MV-4-11 (cell line): ENCODE measurements around the gene CHMP4A.
A peak's percentile ranks its signal among the peaks of the same experiment; 100 is the strongest.

ENCODE experiments used
- DNase-seq: peaks from one replicate; lab custom pipeline; 2025; lab: John Stamatoyannopoulos, UW

The CHMP4A gene, protein sequence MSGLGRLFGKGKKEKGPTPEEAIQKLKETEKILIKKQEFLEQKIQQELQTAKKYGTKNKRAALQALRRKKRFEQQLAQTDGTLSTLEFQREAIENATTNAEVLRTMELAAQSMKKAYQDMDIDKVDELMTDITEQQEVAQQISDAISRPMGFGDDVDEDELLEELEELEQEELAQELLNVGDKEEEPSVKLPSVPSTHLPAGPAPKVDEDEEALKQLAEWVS

DNA sequence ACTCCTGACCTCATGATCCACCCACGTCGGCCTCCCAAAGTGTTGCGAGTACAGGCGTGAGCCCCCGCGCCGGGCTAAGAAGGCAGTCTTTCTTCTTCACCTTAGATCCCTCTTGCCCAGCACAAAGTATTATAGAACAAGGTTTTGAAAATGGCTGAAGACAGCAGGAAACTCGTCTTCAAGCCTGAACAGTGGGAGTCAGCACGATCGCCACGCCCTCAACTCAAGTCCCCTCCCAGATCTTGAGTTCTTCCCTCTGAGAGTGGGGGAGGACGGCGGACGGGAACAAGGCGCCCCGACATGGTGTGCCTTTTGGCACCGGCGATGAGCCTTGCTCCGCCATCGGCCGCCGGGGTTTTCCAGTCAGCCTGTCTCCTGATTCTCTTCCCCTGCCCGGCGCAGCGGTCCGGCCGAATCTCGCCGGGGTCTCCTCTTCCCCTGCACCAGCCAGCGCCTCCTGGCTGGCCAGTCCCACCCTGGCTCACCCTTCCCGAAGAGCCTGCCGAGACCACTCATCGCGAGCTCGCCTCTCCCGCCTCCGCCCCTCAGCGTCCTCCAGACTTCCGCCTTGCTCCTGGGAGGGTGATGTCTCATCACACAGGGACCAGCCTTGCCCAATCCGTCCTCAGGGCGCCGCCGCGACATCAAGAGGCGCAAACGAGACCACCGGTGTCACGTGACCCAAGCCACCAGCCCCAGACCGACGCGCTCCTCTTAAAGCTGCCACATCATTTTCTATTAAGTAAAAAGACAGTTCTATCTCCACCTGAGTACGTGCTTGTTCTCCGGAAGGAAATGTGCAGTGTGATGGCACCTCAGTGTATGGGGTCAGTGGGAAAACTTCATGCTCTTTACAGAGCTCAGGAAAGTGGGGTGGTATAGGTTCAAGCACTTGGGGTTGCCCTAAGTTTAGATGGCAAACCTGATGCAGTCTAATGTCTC lies at the start of gene CHMP4A:
CHMP4A (minus strand) TSS at position 565 of the 942 bp plus-strand sequence; CDS start at position 516, 49 bp downstream.
- peak; percentile 98 for DNase-seq

DNA sequence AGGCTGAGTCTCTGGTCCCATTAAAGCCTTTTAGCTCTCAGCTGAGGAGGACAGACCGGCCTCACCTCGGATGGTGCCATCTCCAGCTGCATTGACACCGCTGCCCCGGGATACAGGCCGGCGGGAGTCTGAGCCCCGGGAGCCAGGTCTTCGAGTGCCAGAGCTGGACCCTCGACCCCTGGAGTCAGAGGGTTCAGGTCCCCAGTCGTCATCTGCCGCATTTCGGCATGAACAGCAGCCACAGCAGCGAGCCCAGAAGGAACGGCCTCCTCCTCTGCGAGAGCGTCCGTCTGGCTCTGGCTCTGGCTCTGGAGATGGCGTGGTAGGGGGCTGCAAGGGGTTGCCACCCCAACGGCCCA lies 48.7 kb upstream of the CHMP4A start:
- no peak for DNase-seq

DNA sequence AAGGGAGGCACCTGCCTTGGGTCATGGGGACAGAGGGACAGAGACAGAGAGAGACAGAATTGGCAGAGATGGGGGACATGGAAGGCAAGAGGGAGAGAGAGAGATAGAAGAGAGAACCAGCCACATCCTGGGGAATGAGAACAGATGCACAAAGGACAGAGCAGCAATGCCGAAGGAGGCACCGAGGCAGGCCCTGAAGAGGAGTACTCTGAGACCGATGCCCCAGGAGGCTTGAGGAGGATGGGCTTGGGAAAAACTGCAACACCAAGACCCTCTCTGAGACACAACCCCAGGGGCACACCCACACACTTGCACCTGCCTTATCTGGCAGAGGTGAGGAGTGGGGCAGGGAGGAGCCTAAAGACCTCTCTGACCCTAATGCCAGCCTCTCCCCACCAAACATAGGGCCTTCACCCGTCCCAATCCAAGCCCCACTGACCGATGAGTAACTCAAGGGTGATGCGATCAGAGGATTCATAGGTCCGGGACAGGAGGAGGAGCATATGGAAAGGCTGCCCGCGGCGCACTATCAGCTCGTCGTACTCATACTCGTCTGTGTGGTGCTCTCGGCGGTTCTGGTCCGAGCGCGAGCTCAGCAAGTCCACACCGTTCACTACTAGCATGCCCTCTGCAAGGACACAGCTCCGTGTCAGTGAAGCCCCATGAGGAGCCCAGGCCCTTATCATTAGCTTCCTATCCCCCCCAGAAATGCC lies 48.1 kb upstream of the CHMP4A start:
- no peak for DNase-seq

DNA sequence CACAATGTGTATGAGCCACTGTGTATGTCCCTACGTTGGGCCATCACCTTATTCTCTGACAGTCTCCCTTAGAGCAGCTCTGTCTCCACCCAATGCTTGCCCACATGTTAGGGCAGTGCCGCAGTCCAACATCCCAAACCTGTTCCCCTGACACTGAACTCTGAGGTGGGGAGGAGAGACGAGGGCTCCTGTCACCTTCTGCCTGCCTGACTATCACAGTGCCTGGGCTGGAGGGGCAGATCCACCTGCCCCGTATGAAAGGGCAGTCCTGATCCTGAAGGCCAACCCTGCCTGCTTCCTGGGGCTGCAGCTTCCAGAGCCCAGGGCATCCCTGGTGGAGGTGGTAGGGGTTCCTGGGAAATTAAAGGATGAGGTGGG lies 47.5 kb upstream of the CHMP4A start:
- DNase-seq: no peak

DNA sequence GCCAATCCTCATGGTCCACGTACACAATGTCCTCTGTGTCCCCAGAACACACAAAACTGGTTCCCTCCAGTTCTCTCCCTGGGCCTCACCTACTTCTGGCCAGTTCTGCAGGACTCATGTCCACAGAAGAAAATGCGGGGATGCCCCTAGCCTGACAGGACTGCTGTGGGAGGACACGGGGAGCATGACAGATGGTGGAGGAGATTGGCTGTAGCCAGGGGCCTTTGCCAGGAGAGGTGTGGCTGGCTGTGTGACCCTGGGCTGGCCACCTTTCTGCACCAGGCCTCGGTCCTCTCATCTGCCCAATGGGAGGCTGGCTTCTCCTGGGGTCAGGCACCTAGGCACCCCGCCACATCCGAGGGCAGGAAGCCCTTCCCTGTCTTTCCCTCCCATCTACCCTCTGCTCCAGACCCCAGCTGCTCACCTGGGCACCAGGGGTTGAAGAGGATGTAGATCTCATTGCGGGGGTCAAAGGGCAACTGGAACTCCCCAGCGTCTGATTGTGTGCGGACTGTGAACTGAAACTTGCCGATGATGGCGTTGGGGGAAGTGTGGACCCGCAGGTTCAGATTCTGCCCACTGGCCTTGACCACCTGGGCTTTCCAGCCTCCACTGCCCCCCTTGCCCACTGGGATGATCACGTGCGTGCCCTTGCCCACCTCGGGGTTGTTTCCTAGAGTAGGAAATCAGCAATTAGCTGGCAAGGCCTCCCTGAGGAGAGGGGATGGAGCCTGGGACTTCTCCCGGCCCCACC lies 46.9 kb upstream of the CHMP4A start:
- DNase-seq: no peak

DNA sequence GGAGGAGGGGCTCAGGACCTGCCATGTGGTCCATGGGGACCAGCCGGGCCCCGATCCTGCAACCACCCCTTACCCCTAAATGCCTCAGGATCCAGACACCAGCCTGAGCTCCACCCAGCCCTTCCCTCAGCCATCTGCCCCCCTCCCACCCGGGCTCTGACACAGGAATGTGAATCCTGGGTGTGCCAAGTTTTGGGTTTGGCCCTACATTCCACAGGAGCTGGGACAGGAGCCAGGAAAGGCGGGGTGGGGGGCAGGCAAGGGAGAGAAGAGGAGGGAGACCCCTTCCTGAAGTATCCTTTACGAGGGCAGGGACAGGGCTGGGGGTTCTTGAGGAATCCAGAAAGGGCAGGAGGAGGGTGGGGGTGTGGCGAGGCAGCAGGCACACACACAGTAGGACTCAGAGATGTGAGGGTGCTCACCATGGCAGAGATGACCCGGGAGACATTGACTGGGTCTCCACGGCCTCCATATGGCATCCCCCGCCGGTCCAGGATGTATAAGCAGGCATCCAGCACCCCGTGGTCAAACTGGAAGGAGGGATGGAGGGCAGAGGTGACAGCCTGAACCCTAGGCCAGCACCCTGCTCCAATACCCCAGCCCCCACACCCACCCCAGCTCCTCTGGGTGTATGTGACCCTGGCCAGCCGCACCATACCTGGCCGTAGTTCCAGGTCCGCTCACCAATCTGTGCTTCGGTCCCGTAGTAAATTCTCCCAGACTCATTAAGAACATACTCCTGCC lies 46.2 kb upstream of the CHMP4A start:
- DNase-seq: no peak

DNA sequence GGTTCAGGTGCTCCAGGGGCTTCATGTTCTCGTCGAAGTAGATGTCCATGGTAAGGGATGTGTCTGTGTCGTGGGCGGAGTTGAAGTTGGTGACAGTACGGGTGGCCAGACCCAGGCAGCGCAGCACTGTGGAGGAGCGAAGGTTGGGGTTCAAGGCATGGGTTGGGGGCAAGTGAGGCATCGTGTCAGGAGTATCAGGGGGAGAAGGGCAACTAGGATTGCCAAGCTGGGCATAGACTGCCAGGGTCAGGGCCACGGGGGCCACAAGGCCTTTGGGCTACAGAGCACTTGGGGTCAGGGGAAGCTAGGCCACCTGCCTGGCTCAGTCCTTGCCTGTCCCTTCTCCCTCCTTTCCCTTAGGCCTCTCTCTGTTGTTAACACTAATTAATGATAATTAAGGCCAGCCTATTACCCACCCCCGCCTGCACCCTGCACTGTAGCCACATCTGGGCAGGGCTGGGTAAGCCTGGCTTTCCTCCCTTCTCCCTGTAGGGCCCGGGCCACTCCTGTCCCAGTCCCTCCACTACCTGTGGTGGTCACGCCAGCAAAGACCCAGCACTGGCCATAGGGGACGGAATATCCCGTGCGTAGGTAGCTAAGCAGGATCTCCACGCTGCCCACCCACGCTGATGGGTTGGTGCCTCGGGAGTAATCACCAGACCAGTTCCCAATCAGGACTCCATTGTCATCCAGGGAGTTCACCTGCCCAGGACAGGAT lies 45.4 kb upstream of the CHMP4A start:
- no peak for DNase-seq

DNA sequence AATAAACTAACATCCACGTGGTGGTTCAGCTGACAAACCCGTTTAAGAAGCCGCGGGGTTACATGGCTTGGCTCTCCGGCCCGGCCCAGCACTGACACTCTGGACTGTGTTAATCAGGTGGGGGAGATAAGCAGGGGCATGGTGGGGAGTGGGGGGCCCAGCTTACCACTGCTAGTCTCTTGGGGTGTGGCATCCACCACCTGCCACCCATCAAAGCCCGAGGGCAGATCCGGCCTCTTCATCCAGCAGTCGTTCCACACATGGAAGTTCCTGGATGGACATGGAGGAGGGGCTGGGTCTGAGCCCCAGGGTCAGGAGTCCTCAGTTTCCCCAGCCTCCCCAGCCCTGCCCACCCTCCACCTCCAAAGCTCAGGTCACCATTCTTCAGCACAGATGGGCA lies 44.8 kb upstream of the CHMP4A start:
- no peak for DNase-seq

DNA sequence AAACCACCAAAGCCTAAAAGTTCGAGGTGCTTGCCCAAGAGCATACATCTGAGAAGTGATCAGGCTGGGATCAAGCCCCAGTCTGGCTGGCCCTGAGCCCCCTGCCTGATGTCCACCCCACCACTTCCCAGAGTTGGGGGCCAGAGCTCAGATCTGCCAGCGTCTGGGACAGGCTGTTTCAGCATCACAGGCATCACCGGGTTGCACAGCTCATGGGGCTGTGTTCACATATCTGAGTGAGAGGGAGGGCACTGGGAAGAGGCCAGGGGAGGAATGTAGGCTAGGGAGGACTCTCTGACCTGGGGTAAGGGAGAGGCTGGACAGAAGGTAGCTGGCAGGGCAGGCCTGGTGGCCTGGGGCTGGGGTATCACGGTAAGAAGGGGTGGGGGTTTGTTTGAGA lies 43.7 kb upstream of the CHMP4A start:
- DNase-seq: no peak

DNA sequence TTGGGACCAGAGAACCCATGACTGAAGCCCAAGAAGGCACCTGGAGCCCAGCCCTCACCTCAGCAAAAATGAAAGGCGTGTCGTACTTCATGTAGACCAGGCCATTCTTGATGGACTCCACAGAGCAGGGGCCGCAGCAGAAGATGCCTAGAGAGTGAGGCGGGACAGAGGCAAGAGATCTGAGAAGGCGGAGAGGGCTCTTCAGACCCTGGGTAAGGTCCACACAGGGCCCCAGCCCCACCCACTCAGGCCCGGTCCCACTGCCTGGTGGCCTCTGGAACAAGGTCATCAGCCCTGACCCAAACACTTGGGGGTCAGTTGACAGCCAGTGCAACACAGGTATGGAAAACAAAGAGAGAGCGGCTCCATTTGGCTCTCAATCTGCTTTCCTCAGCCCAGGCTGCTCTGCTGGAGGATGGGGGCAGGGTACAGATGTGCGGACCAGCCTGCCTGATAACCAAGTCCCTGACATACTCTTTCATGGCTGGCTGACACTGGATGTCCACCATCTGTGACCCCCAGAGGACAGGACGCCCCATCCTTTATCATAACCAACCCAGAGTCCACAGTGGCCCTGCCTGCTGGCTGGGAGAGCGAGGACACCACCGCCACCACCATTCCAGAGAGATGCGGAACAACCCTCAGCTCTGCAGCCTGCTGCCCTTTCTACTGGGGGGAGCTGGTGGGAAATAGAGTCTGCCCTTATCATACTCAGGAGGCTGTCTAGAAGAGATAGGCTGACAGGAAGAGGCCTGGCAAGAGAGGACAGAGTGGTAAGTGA lies 42.8 kb upstream of the CHMP4A start:
- no peak for DNase-seq

DNA sequence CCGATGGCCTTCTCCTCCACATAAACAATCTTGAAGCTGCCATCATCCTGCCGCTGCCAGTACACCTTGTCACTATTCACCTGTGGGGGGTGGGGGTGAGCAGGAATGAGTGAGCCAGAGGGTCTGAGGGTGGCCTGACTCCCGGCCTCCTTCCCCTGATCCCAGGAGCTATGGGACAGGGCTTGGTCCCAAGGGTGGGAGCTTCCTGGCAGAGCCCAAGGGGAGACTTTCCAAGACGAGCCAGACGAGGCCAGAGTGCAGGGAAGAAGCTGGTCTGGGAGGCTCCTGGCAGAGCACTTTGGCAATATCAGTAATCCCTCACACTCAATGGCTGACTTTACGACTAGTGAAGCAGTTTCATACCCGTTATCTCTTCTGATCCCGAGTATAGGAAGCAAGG lies 42.1 kb upstream of the CHMP4A start:
- DNase-seq: no peak

DNA sequence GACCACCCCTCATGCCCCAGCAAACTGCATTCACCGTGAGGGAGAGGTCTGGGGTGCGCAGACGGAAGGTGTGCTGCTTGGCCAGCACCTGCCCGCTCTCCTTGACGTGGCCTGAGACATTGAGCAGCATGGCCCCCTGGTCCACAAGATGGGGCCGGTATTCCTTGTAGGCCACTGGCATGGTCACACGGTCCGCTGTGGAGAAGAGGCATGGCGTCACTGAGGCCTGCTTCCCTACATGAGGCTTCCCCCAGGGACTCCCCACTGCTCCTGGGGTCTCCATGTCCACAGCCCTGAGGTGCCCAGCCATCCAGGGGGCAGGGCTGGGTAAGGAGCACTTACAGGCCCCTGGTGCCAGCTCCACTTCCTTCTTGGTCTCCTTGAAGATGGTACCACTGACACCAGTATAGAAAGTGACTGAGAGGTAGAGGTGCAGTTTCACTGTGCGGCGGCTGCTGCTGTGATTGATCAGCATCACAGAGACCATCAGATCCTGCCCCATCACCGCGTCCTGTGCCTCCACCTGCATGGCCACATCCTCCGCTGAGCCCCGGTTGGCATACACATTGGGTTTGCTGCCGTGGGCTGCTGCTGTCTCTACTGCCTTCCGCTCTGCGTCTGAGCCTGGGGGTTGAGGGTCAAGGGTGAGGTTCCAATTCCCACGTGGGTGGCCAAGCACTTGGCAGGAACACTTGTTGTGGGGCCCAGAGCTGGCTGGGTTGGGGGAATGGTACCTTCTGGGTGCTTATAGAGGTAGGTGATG lies 41.5 kb upstream of the CHMP4A start:
- DNase-seq: no peak

DNA sequence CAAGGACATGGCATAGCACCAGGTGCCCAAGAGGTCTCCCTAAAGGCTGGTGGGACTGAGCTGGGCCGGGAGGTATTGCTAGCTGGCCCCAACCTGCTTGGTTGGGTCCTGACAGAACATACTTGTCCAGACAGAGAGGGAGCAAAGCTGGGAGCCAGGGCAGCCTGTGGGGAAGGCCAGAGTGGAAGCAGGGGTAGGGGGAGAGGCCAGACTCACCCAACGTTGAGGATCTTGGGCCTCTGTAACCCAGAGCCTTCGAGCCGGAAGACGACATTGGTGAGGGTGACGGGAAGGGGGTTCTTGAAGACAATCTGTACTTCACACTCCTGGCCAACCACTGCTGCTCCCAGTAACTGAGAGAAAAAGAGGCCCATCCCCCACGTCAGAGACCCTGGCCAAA lies 40.6 kb upstream of the CHMP4A start:
- no peak for DNase-seq

DNA sequence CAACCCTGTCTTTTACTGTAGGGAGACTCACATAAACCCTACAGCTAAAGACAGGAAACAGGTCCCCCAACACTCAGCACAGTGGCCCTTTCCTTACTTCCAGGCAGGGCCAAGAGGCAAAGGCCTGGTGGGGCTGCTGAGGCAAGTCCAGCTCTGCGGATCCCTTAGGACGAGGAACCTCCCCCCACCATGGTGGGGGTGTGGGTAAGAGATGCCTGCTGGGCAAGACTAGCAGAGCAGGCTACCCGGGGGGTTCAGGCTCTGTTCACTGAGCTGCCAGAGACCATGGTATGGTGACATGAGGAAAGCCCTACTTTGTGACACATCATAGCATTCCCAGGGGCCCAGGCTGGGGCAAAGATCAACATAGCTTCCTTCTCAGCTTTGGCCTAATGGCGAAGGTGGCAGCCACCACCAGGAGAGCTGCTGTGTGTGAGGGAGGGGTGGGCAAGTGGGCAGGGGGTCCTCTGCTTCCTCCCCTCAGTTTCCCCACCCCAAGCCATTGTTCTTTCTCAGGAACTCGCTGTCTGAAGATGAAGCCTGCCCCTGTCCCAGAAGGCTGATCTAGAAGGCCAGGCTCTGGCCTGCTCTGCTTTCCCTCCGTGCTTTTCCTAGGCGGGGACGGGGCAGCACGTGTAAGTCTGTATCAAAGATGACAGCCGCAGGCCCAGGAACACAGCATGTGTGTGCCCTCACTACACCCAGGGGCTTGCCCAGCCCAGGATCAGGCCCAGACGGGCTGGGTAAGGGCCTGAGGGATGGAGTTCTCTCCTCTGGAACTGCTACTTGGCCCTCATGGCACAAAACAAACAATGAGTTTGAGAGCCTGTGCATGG lies 39.2 kb upstream of the CHMP4A start:
- no peak for DNase-seq

DNA sequence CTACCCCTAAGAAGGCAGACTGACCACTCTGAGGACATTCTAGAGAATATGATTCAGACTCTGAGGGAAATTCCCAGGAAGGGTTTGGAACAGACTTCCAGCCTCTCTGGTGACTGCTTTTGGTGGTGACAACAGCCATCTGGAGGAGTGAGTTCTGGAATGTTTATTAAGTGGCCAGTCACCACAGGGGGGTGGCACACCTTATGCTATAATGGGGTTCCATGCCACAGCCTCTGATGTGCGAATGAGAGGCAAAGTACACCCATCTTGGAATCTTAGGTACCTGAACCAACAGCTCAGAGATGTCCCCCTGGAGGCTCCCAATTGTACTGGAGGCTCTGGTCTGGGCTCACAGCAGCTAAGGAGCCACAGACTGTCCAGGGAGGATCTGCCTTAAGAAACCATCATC lies 38.6 kb upstream of the CHMP4A start:
- DNase-seq: no peak

DNA sequence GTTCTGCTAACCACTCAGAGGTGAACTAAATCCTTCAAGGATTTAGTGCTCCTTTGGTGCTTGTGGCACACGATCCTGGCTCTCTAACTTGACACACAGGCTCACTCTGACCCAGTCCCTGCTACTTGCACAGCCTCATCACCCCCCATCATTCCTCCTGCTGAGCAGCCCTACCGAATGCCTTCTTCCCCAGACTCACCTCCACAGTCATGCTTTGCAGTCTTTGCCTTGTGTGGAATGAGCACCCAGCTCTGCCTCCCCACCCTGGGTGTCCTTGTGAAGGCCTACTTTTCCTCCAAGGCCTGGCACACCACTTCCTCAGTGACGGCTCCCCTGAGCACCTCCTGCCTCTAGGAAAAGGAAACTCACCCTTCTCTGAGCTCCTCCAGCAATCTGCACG lies 37.1 kb upstream of the CHMP4A start:
- DNase-seq: no peak

DNA sequence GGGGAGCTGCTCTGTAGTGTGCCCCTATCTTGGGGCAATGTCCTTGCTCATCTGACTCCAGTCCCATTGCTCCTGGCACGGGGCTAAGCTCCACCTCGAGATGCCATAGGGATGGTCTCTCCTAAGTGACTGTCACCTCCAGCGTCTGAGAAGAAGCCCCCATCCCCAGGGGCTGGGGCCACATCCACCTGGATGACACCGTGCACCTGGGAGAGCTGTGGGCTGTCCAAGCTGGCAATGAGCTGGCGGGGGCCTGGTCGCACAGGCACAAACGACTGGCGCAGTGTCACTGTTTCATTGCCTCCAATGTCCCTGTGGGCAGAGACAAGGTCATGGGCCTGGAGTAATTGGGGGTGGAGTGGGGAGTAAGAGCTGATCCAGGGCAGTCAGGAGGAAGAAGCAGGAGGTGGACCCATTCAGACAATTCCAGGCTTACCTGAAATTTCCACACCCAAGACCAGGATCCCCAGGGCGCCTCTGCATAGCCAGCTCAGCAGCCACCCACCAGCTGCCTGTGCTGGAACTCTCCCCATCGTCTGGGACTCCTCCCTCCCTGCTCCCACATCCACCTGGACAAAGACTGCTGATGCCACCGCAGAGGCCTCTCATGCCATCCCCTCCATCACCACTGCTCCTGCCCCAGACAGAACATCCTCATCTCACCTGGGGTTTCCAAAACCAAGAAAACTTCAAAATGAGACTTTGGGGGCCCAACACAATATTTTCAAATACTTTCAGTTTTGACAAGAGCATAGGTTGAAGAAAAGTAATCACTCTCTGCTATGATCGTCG lies 36.1 kb upstream of the CHMP4A start:
- DNase-seq: no peak

DNA sequence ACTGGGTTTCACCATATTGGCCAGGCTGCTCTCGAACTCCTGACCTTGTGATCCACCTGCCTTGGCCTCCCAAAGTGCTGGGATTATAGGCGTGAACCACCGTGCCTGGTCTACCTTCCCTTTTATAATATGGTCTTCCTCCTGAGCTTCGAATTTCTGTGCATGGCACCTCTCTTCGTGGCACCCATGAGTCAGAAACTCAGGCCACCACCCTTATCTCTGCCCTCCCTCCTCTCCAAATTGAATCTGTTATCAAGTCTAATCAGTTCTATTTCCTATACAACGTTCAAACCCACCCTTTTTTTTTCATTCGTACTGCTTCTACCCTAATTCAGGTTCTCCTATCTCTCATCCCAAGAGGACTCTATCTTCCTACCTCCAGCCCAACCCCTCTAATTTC lies 34.1 kb upstream of the CHMP4A start:
- no peak for DNase-seq
